ENCODE measurements around the gene TMEM259. TPM values are rescaled to one million over a fixed set of nuclear protein-coding genes. Genes with fewer than 3 reads are reported as not detected.

The TMEM259 gene
- total and polyA plus RNA-seq, 8 donors, result 59.7 to 536 (median 238) TPM

DNA sequence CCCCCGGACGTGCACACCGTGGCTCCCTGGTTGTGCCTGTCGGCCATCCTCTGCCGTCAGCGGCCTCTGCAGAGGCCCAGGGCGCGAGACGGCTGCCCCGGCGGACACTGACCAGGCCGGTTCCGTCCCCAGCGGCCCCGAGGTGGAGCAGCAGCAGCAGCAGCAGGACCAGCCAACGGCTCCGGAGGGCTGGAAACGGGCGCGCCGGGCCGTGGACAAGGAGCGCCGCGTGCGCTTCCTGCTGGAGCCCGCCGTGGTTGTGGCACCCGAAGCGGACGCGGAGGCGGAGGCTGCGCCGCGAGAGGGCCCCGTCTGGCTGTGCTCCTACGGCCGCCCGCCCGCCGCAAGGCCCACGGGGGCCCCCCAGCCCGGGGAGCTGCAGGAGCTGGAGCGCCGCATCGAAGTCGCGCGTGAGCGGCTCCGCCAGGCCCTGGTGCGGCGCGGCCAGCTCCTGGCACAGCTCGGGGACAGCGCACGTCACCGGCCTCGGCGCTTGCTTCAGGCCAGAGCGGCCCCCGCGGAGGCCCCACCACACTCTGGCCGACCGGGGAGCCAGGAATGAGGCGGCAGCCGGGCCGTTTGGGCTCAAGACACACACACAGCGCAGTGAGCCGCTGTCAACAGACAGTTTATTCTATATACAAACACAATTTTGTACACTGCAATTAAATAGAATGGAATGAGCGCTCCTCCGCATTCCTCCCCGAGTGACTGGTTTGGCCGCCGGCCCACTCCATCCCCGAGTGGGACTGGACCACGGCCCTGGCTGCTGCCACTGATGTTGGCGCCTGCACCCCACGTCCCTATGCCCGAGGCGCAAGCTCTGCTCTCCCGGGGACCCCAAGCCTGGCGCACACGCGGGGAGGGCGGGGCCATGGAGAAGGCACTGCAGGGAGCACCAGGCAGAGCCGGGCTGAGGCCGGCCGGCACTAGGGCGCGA is 11.6 kb downstream of the TMEM259 start:
- peaks cover 0 to 4% (median 0%) of the 10 kb centered on the region in 3 donors for H3K27me3 ChIP-seq
- WGBS, 5 donors, result 75 to 87% (median 76%) methylated on average over 35 to 92 of the region's 92 CpGs
- intact Hi-C loops (cut with DNase I; ENCODE audit: low total_unique reads), result no loop called here
- TF ChIP-seq POLR2A (IDR thresholded peaks at IDR 0.05) (no peak), EP300 (IDR thresholded peaks at IDR 0.05) (no peak), POLR2AphosphoS5 (IDR thresholded peaks at IDR 0.05) (no peak)
- TF ChIP-seq, protein P1, sequence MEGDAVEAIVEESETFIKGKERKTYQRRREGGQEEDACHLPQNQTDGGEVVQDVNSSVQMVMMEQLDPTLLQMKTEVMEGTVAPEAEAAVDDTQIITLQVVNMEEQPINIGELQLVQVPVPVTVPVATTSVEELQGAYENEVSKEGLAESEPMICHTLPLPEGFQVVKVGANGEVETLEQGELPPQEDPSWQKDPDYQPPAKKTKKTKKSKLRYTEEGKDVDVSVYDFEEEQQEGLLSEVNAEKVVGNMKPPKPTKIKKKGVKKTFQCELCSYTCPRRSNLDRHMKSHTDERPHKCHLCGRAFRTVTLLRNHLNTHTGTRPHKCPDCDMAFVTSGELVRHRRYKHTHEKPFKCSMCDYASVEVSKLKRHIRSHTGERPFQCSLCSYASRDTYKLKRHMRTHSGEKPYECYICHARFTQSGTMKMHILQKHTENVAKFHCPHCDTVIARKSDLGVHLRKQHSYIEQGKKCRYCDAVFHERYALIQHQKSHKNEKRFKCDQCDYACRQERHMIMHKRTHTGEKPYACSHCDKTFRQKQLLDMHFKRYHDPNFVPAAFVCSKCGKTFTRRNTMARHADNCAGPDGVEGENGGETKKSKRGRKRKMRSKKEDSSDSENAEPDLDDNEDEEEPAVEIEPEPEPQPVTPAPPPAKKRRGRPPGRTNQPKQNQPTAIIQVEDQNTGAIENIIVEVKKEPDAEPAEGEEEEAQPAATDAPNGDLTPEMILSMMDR (IDR thresholded peaks at IDR 0.05), result no peak
- peaks cover 0 to 16% (median 6%) of the 10 kb centered on the region in 4 donors for H3K4me1 ChIP-seq
- peaks cover 42 to 63% (median 59%) of the 10 kb centered on the region in 4 donors for H3K36me3 ChIP-seq
- peak overlapping the region in 1 of 4 donors; percentile 3 for H3K4me3 ChIP-seq
- peak overlapping the region; percentile 27 to 74 (median 73) for H3K27ac ChIP-seq
- DNase-seq, result peak in 1 of 2 donors; percentile 67
- H3K9me3 ChIP-seq, result no peaks in the 10 kb centered on the region

DNA sequence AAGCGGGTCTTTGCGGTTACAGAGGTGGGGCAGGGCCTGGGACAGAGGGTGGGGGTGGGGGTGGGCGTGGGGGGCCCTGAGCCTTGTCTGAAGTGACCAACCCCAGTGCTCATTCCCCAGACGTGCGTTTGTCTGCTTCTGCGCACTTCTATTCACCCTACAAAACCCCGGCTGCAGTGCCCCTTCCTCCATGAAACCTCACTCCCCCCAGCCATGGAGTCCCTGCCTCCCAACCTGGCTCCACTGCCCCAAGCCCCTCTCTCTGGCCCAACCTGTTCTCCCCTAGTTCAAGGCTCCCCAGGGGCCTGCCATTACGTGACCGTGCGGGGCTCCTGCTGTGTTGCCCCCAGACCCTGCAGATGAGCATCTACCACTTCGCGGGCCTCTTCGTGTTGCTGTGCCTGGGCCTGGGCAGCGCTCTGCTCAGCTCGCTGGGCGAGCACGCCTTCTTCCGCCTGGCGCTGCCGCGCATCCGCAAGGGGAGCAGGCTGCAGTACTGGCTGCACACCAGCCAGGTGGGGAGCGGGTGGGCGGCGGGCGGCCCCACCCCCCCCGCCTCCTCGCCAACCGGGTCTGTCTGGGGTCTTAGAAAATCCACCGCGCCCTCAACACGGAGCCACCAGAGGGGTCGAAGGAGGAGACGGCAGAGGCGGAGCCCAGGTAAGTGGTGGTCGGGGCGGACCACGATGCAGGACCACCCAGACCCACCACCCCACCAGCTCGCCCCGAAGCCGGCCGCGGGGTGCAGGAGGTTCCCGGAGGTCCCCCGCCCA is 12.5 kb downstream of the TMEM259 start:
- peaks cover 0 to 8% (median 3%) of the 10 kb centered on the region in 4 donors for H3K4me1 ChIP-seq
- H3K9me3 ChIP-seq, result no peaks in the 10 kb centered on the region
- H3K27ac ChIP-seq, result peak overlapping the region; percentile 27 to 74 (median 73)
- intact Hi-C loops (cut with DNase I; ENCODE audit: low total_unique reads), result no loop called here
- WGBS, 5 donors, result 89 to 96% (median 93%) methylated on average over 22 to 45 of the region's 45 CpGs
- H3K27me3 ChIP-seq, result peaks cover 0 to 13% (median 2%) of the 10 kb centered on the region in 3 donors
- TF ChIP-seq POLR2A (IDR thresholded peaks at IDR 0.05), result no peak
- TF ChIP-seq, protein P1 (IDR thresholded peaks at IDR 0.05), result no peak
- no peak for TF ChIP-seq POLR2AphosphoS5 (IDR thresholded peaks at IDR 0.05)
- TF ChIP-seq EP300 (IDR thresholded peaks at IDR 0.05), result no peak
- DNase-seq, result no peak
- peaks cover 38 to 55% (median 50%) of the 10 kb centered on the region in 4 donors for H3K36me3 ChIP-seq
- H3K4me3 ChIP-seq, result peak overlapping the region in 1 of 4 donors; percentile 3

DNA sequence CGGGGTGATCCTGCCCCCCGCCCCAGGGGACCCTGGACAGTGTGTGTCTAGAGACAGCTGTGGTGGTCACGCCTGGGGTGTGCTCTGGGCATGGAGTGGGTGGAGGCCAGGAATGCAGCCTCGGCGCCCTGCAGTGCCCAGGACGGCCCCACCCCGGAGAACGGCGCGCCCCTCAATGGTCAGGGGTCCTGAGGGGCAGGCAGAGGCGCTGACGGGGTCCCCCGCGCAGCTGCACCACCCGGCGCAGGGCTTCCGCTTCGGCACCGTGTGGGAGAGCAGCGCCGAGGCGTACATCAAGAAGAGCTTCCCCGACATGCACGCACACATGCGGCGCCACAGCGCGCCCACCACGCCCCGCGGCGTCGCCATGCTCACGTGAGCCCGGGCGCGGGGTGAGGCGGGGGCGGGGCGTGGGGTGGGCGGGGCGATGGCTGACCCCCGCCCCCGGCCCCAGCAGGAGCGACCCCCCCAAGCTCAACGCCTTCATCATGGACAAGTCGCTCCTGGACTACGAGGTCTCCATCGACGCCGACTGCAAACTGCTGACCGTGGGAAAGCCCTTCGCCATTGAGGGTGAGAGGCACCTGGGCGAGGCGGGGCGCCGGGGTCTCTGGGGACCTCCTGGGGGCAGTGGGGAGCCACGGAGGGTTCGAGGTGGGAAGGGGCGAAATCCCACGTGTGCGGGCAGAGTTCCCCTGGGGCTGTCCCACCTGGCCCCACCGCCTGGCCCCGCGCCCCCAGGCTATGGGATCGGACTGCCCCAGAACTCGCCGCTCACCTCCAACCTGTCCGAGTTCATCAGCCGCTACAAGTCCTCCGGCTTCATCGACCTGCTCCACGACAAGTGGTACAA is 13.3 kb downstream of the TMEM259 start:
- peaks cover 0 to 7% (median 3%) of the 10 kb centered on the region in 4 donors for H3K4me1 ChIP-seq
- no peaks in the 10 kb centered on the region for H3K9me3 ChIP-seq
- H3K27ac ChIP-seq, result no peak overlapping the region
- H3K27me3 ChIP-seq, result peaks cover 0 to 21% (median 10%) of the 10 kb centered on the region in 3 donors
- intact Hi-C loops (cut with DNase I; ENCODE audit: low total_unique reads), result no loop called here
- TF ChIP-seq POLR2AphosphoS5 (IDR thresholded peaks at IDR 0.05) (no peak), EP300 (IDR thresholded peaks at IDR 0.05) (no peak), POLR2A (IDR thresholded peaks at IDR 0.05) (no peak)
- TF ChIP-seq, protein P1 (IDR thresholded peaks at IDR 0.05), result no peak
- DNase-seq, result no peak
- H3K4me3 ChIP-seq, result no peak overlapping the region
- peaks cover 31 to 46% (median 42%) of the 10 kb centered on the region in 4 donors for H3K36me3 ChIP-seq
- WGBS, 5 donors, result 91 to 94% (median 93%) methylated on average over 20 to 73 of the region's 73 CpGs
